GM19025 (cell line): Measurements from ENCODE around the gene CRABP2.

Source experiments
- ATAC-seq: cut with Tn5 transposase; IDR thresholded peaks from one replicate; pipeline ENCODE4 v1.9.1; 2021; ENCODE audit warnings: mild to moderate bottlenecking, low read depth, moderate library complexity; ENCODE audit not compliant: unreplicated experiment

CRABP2 gene

GRCh38 chr1:156705321-156705917 lies at the start of gene CRABP2:
CRABP2 (minus strand) TSS chr1:156705583; CDS start chr1:156705446, 137 bp downstream.
- no peak for ATAC-seq

- ATAC-seq: no peak
Measured at GRCh38 chr1:156754219-156754618, 48.8 kb upstream of the CRABP2 start.

GRCh38 chr1:156752843-156753482 lies 47.6 kb upstream of the CRABP2 start:
- ATAC-seq: no peak

- ATAC-seq: peak; percentile 61
Measured at GRCh38 chr1:156751757-156752481, 46.5 kb upstream of the CRABP2 start.

GRCh38 chr1:156751451-156751756 lies 46.0 kb upstream of the CRABP2 start, which contains the start of gene HDGF:
HDGF (minus strand) TSS chr1:156751675; CDS start chr1:156751429, 246 bp downstream.
- peak; percentile 9 for ATAC-seq

- ATAC-seq: no peak
Measured at GRCh38 chr1:156750711-156751450, 45.5 kb upstream of the CRABP2 start.

GRCh38 chr1:156750191-156750672 lies 44.8 kb upstream of the CRABP2 start:
- no peak for ATAC-seq

GRCh38 chr1:156749419-156750118 lies 44.2 kb upstream of the CRABP2 start:
- no peak for ATAC-seq

GRCh38 chr1:156748670-156749418 lies 43.5 kb upstream of the CRABP2 start:
- no peak for ATAC-seq

GRCh38 chr1:156747742-156748669 lies 42.6 kb upstream of the CRABP2 start:
- ATAC-seq: no peak

GRCh38 chr1:156746728-156747631 lies 41.6 kb upstream of the CRABP2 start:
- no peak for ATAC-seq

GRCh38 chr1:156746406-156746727 lies 41.0 kb upstream of the CRABP2 start:
- no peak for ATAC-seq

- no peak for ATAC-seq
Measured at GRCh38 chr1:156745881-156746280, 40.5 kb upstream of the CRABP2 start.

- ATAC-seq: no peak
Measured at GRCh38 chr1:156744786-156745419, 39.5 kb upstream of the CRABP2 start.

- no peak for ATAC-seq
Measured at GRCh38 chr1:156744344-156744743, 39.0 kb upstream of the CRABP2 start.

GRCh38 chr1:156743367-156744302 lies 38.3 kb upstream of the CRABP2 start:
- no peak for ATAC-seq
